Natural killer cell treated with Interleukin-12 subunit alpha and Interleukin-12 subunit beta and Interleukin-15 and Interleukin-18, amount 100 ng/mL, for 72 hours (primary cell): ENCODE measurements around the gene HSPB8. TPM values are rescaled to one million over a fixed set of nuclear protein-coding genes. Genes with fewer than 3 reads are reported as not detected.
"Not testable (repeated sequence)": the region's sequence is repeated elsewhere in the genome, so short reads cannot be mapped to it uniquely, and the experiment has no call there.

Experiments used
- ATAC-seq, 2 donors: fragments of 150-1000 bp; cut with Tn5 transposase in 1 of 2; sonication (Bioruptor Pico), chemical (Tn5 transposase) in 1 of 2; 2 replicates each; pipeline ENCODE4 v1.10.0; 2021
- DNase-seq: peaks from one replicate; pipeline ENCODE4 v3.0.0; 2022; ENCODE audit warnings: low spot score
- H3K27ac Mint-ChIP-seq, 2 donors: 1 replicate in 1 of 2; 2 replicates in 1 of 2; pipeline ENCODE4 v1.8.0; 2022; ENCODE audit warnings: mixed read lengths in 2 of 2, mild to moderate bottlenecking in 1 of 2, moderate library complexity in 1 of 2
- H3K27me3 Mint-ChIP-seq, 2 donors: 1 replicate in 1 of 2; 2 replicates in 1 of 2; pipeline ENCODE4 v1.8.0; 2022; ENCODE audit warnings: mixed read lengths in 2 of 2
- H3K36me3 Mint-ChIP-seq: one replicate; pipeline ENCODE4 v1.8.0; 2022; ENCODE audit warnings: mixed read lengths
- H3K4me1 Mint-ChIP-seq, 2 donors: 1 replicate in 1 of 2; 2 replicates in 1 of 2; pipeline ENCODE4 v1.8.0; 2022; ENCODE audit warnings: low read depth in 2 of 2, mixed read lengths in 2 of 2, mild to moderate bottlenecking in 1 of 2
- H3K4me3 Mint-ChIP-seq: one replicate; pipeline ENCODE4 v1.8.0; 2022; ENCODE audit warnings: mixed read lengths
- H3K9me3 Mint-ChIP-seq: 2 replicates; pipeline ENCODE4 v1.8.0; 2022; ENCODE audit warnings: mixed read lengths
- total RNA-seq, 2 donors: library from RNA; stranded (reverse); gene quantifications; one replicate each; pipeline ENCODE4 v1.2.3, GENCODE V29; 2022

HSPB8 gene
- total RNA-seq, 2 donors from 2014 or later: not detected

DNA sequence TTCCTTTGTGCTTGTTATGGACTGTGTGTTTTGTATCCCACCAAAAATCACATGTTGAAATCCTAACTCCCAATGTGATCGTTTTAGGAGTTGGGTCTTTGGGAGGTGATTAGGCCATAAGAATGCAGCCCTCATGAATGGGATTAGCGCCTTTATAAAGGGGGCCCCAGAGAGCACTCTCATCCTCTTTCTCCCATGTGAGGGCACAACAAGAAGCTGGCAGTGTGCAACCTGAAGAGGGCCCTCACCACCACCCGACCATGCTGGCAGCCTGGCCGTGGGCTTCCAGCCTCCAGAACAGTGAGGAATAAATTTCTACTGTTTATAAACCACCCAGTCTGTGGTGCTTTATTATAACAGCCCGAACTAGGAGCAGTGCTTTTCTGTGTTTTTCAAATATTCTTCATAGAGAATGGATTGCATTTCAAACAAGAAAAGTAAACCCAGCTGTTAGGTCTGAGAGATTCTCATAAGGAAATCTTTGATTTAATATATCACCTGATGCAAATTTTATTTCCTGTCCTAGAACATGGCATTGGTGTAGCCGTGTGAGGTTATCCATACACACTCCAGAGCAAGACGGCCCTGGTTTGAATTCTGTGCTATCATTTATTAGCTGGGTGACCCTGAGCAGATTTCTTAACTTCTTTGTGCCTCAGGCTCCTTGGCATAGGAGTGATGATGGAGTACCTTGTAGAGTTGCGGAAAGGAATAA is 27.8 kb downstream of the HSPB8 start:
- ATAC-seq: no peak
- no peak overlapping the region for H3K4me3 Mint-ChIP-seq
- H3K27me3 Mint-ChIP-seq: peaks cover 0 to 5% of the 10 kb centered on the region in 2 donors

DNA sequence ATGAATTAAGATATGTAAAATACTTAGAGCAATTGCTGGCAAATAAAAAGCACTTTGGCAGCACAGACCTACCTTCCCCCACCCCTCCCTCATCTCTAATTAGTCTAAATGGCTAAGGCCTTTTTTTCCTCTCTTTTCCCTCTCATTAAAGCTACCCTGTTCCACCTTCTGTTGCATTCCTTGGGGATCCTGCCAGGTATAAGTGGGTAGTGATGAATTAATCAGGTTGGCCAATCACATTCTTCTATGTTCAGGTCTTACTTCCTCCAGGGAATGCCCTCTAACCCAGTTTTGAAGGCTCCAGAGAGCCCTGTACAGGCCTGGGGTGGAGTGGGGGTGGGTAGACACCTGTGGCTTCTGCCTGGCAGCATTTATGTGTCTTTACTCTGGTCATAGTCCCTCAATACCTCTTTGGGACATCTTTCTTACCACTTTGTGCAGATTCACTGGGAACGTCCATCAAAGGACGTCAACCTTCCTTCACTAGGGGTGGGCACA is 28.4 kb downstream of the HSPB8 start:
- no peak for DNase-seq
- peaks cover 0 to 5% of the 10 kb centered on the region in 2 donors for H3K27me3 Mint-ChIP-seq
- H3K4me1 Mint-ChIP-seq: no peaks in the 10 kb centered on the region
- H3K4me3 Mint-ChIP-seq: no peak overlapping the region
- H3K9me3 Mint-ChIP-seq: no peaks in the 10 kb centered on the region
- ATAC-seq: no peak
- no peaks in the 10 kb centered on the region for H3K36me3 Mint-ChIP-seq
- H3K27ac Mint-ChIP-seq: no peak overlapping the region

More for the DNA sequence above, 27.8 kb downstream of the HSPB8 start:
- Mint-ChIP-seq H3K9me3 (no peaks in the 10 kb centered on the region), H3K27ac (no peak overlapping the region), H3K4me1 (no peaks in the 10 kb centered on the region), H3K36me3 (no peaks in the 10 kb centered on the region)
- DNase-seq: no peak

DNA sequence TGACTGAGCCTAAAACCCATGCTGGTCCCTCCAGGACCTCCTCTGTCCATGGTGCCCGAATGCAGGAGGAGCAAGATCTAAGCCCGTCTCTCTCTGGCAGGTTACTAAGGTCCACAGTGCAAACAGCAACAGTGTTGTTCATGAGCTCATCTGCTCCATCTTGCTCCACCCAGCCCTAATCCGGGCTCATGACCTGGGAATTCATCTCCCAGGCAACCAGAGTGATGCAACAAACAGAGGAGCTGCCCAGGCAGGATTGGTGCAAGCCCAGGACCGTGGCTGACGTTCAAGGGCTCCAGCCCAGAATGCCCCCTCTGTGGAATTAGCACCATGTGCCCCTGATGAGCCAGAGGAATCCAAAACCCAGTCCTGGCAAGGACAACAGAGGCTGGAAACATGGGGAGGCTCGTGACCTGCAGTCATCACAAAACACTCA is 29.9 kb downstream of the HSPB8 start:
- no peak overlapping the region for H3K4me3 Mint-ChIP-seq
- H3K27ac Mint-ChIP-seq: no peak overlapping the region
- H3K36me3 Mint-ChIP-seq: no peaks in the 10 kb centered on the region
- peaks cover 0 to 5% of the 10 kb centered on the region in 2 donors for H3K27me3 Mint-ChIP-seq
- H3K4me1 Mint-ChIP-seq: no peaks in the 10 kb centered on the region
- ATAC-seq: peak in 1 of 2 donors; percentile 26
- H3K9me3 Mint-ChIP-seq: no peaks in the 10 kb centered on the region
- DNase-seq: no peak

DNA sequence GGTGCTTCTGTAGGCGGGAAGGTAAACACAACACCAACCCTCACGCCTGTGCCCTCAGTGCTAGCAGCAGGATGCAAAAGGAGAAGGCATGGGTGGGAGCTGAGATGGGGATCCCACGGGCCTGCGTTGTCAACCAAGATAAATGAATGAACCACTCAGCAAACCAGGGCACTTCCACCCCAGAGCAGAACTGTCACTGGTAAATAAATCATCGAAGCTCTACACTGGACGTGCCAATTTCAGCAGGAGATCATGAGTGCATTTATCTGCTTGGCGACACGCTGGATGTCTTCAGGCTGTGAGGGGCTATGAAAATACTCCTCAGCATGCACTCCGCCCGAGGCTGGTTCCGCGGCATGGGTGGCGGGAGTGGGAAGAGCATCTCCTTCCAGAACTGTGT is 33.2 kb downstream of the HSPB8 start:
- Mint-ChIP-seq H3K4me1 (no peaks in the 10 kb centered on the region), H3K4me3 (no peak overlapping the region), H3K27me3 (peaks cover 5 to 11% of the 10 kb centered on the region in 2 donors), H3K27ac (no peak overlapping the region), H3K36me3 (no peaks in the 10 kb centered on the region), H3K9me3 (no peaks in the 10 kb centered on the region)
- no peak for DNase-seq
- ATAC-seq: no peak

GRCh38 chr12:119216084-119216483 is 37.4 kb downstream of the HSPB8 start:
- H3K27ac Mint-ChIP-seq: no peak overlapping the region
- H3K4me1 Mint-ChIP-seq: no peaks in the 10 kb centered on the region
- H3K36me3 Mint-ChIP-seq: no peaks in the 10 kb centered on the region
- H3K9me3 Mint-ChIP-seq: no peaks in the 10 kb centered on the region
- DNase-seq: no peak
- H3K4me3 Mint-ChIP-seq: no peak overlapping the region
- ATAC-seq: no peak
- H3K27me3 Mint-ChIP-seq: peaks cover 9 to 18% of the 10 kb centered on the region in 2 donors

GRCh38 chr12:119218875-119219274 is 40.1 kb downstream of the HSPB8 start:
- not testable (repeated sequence) for DNase-seq, H3K9me3 Mint-ChIP-seq, H3K4me1 Mint-ChIP-seq, H3K4me3 Mint-ChIP-seq, ATAC-seq, H3K27ac Mint-ChIP-seq, H3K36me3 Mint-ChIP-seq
- H3K27me3 Mint-ChIP-seq: peaks cover 12 to 18% of the 10 kb centered on the region in 2 donors

- no peak overlapping the region for H3K4me3 Mint-ChIP-seq
- H3K9me3 Mint-ChIP-seq: no peaks in the 10 kb centered on the region
- H3K36me3 Mint-ChIP-seq: no peaks in the 10 kb centered on the region
- H3K4me1 Mint-ChIP-seq: no peaks in the 10 kb centered on the region
- no peak for DNase-seq
- H3K27me3 Mint-ChIP-seq: peaks cover 11 to 12% of the 10 kb centered on the region in 2 donors
- H3K27ac Mint-ChIP-seq: no peak overlapping the region
- no peak for ATAC-seq
Observed at GRCh38 chr12:119222222-119222951, 43.7 kb downstream of the HSPB8 start.

- H3K36me3 Mint-ChIP-seq: no peaks in the 10 kb centered on the region
- no peak for DNase-seq
- H3K4me1 Mint-ChIP-seq: no peaks in the 10 kb centered on the region
- H3K27ac Mint-ChIP-seq: no peak overlapping the region
- no peak for ATAC-seq
- H3K9me3 Mint-ChIP-seq: no peaks in the 10 kb centered on the region
- H3K4me3 Mint-ChIP-seq: no peak overlapping the region
- peaks cover 7 to 8% of the 10 kb centered on the region in 2 donors for H3K27me3 Mint-ChIP-seq
Observed at GRCh38 chr12:119225454-119225853, 46.7 kb downstream of the HSPB8 start.

DNA sequence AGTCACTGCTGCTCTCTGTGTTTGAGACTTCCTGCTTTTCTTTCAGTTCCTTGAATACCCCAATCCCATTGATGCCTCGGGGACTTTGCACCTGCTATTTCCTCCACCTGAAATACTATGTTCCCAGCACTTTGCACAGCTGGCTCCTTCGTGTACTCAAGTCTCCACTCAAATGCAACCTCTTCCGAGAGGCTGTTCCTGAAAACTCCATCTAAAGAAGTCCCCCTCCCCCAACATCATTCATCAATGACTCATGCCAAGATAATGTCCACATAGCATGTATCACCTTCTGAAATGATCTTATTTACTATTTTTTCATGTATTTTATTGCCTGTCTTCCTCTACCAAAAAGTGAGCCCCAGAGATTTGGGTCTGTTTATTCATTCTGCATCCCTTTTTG is 48.6 kb downstream of the HSPB8 start:
- DNase-seq: no peak
- no peak overlapping the region for H3K4me3 Mint-ChIP-seq
- ATAC-seq: no peak
- no peaks in the 10 kb centered on the region for H3K9me3 Mint-ChIP-seq
- peaks cover 15 to 16% of the 10 kb centered on the region in 2 donors for H3K27me3 Mint-ChIP-seq
- H3K4me1 Mint-ChIP-seq: no peaks in the 10 kb centered on the region
- H3K36me3 Mint-ChIP-seq: no peaks in the 10 kb centered on the region
- no peak overlapping the region for H3K27ac Mint-ChIP-seq

DNA sequence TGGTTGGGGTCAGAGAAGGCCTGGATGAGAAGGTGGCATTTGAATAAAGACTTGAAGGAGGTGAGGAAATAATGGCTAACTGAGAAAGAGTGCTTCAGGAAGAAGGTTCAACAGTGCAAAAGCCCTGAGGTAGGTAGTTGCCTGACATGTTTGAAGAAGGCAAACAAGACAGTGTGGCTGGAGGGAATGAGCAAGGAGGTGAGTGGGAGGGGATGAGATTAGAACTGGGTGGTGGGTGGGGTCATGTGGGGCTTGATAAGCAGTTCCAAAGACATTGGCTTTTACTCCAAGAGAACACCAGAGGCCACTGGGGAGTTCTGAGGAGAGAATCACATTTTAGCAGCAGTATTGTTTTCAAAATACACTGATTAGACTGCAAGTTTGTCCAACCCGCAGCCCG is 50.5 kb downstream of the HSPB8 start:
- Mint-ChIP-seq H3K9me3 (no peaks in the 10 kb centered on the region), H3K27ac (no peak overlapping the region), H3K4me1 (no peaks in the 10 kb centered on the region), H3K36me3 (no peaks in the 10 kb centered on the region), H3K4me3 (no peak overlapping the region), H3K27me3 (peaks cover 20 to 28% of the 10 kb centered on the region in 2 donors)
- no peak for DNase-seq
- ATAC-seq: no peak

GRCh38 chr12:119229837-119230236 is 51.1 kb downstream of the HSPB8 start:
- H3K4me3 Mint-ChIP-seq: no peak overlapping the region
- no peaks in the 10 kb centered on the region for H3K36me3 Mint-ChIP-seq
- peaks cover 20 to 30% of the 10 kb centered on the region in 2 donors for H3K27me3 Mint-ChIP-seq
- no peaks in the 10 kb centered on the region for H3K9me3 Mint-ChIP-seq
- H3K27ac Mint-ChIP-seq: no peak overlapping the region
- ATAC-seq (no peak), DNase-seq (no peak)
- no peaks in the 10 kb centered on the region for H3K4me1 Mint-ChIP-seq

- Mint-ChIP-seq H3K27me3 (peaks cover 20 to 33% of the 10 kb centered on the region in 2 donors), H3K36me3 (no peaks in the 10 kb centered on the region), H3K27ac (no peak overlapping the region), H3K4me1 (no peaks in the 10 kb centered on the region), H3K4me3 (no peak overlapping the region), H3K9me3 (no peaks in the 10 kb centered on the region)
- no peak for ATAC-seq
- DNase-seq: no peak
Observed at GRCh38 chr12:119230807-119231206, 52.1 kb downstream of the HSPB8 start.

DNA sequence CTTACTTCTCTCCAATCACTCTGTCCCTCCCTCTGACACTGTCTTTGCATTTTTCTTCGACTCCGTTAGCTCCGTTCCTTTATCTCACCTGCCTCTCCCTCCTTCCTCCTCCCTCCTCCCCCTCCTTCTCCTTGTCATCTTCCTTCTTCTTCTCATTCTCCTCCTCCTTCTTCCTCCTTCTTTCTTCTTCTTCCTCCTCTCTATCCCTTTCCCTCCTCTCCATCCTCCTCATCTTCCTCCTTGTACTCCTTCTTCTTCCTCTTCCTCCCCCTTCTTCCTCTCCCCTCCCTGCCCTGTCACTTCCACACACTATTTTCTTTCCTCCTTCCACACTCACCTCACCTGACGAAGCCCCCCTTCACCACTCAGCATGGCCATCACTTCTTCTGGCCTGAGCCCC is 53.0 kb downstream of the HSPB8 start:
- H3K9me3 Mint-ChIP-seq: no peaks in the 10 kb centered on the region
- H3K27ac Mint-ChIP-seq: no peak overlapping the region
- H3K4me1 Mint-ChIP-seq: no peaks in the 10 kb centered on the region
- ATAC-seq (no peak), DNase-seq (no peak)
- H3K36me3 Mint-ChIP-seq: no peaks in the 10 kb centered on the region
- H3K27me3 Mint-ChIP-seq: peaks cover 21 to 37% of the 10 kb centered on the region in 2 donors
- H3K4me3 Mint-ChIP-seq: no peak overlapping the region

GRCh38 chr12:119235197-119235751 is 56.5 kb downstream of the HSPB8 start:
- no peaks in the 10 kb centered on the region for H3K9me3 Mint-ChIP-seq
- H3K4me3 Mint-ChIP-seq: no peak overlapping the region
- H3K4me1 Mint-ChIP-seq: no peaks in the 10 kb centered on the region
- no peak overlapping the region for H3K27ac Mint-ChIP-seq
- no peaks in the 10 kb centered on the region for H3K36me3 Mint-ChIP-seq
- no peak for DNase-seq
- ATAC-seq: no peak
- peaks cover 18 to 39% of the 10 kb centered on the region in 2 donors for H3K27me3 Mint-ChIP-seq
